HepG2 (cell line): Measurements from ENCODE around the gene CDC14B. TPM values are rescaled to one million over a fixed set of nuclear protein-coding genes. Genes with fewer than 3 reads are reported as not detected.
A peak's percentile ranks its signal among the peaks of the same experiment; 100 is the strongest.

Source experiments
- BCL6 ChIP-seq: IDR thresholded peaks from 2 replicates; pipeline ENCODE4 v1.6.1; 2016; ENCODE audit warnings: missing genetic modification reagents, missing compliant biosample characterization
- ESRRA ChIP-seq: sonication (generic); formaldehyde crosslinking; IDR thresholded peaks from 2 replicates; pipeline ENCODE4 v1.5.1; 2020; ENCODE audit warnings: mild to moderate bottlenecking, low read depth, missing genetic modification reagents
- FOXA1 ChIP-seq, 2 experiments: fragments of 450-650 bp in 1 of 2; sonication (generic) in 1 of 2; formaldehyde crosslinking in 1 of 2; IDR thresholded peaks; 2 replicates each; pipeline versions ENCODE4 v1.4.0 to v1.6.1; 2016 to 2020; ENCODE audit warnings: missing genetic modification reagents in 1 of 2
- GTF2F1 ChIP-seq: fragments of 150-350 bp; IDR thresholded peaks from 2 replicates; pipeline ENCODE4 v1.6.1; 2014; ENCODE audit warnings: low read length
- MAFF ChIP-seq: IDR thresholded peaks from 2 replicates; pipeline ENCODE4 v1.6.1; 2011; ENCODE audit warnings: low read depth, low read length, improper control_type of control experiment
- NCOR1 ChIP-seq: fragments of 200-600 bp; sonication (generic); IDR thresholded peaks from 2 replicates; pipeline ENCODE4 v1.7.0; 2017; ENCODE audit warnings: antibody characterized with exemption, low read length, borderline replicate concordance
- NFE2L2 ChIP-seq: fragments of 150-350 bp; IDR thresholded peaks from 2 replicates; pipeline ENCODE4 v1.6.1; 2014; ENCODE audit warnings: low read length
- NR1H2 ChIP-seq: sonication (generic); formaldehyde crosslinking; IDR thresholded peaks from 2 replicates; pipeline ENCODE4 v1.8.1; 2022; ENCODE audit warnings: low read depth, missing genetic modification reagents, borderline replicate concordance
- PHF8 ChIP-seq: sonication (generic); formaldehyde crosslinking; IDR thresholded peaks from 2 replicates; pipeline ENCODE4 v1.5.0; 2020; ENCODE audit warnings: missing genetic modification reagents
- RBM22 ChIP-seq: fragments of 200-400 bp; formaldehyde crosslinking; optimal IDR thresholded peaks from 2 replicates; pipeline ENCODE3; 2017; ENCODE audit warnings: mild to moderate bottlenecking, low read length, moderate library complexity
- RXRA ChIP-seq: sonication (generic); formaldehyde crosslinking; IDR thresholded peaks from 2 replicates; pipeline ENCODE4 v1.5.1; 2020; ENCODE audit warnings: missing genetic modification reagents
- TFDP2 ChIP-seq: sonication (generic); formaldehyde crosslinking; IDR thresholded peaks from 2 replicates; pipeline ENCODE4 v1.4.0; 2020; ENCODE audit warnings: missing genetic modification reagents
- ZMYM4 ChIP-seq: sonication (generic); formaldehyde crosslinking; IDR thresholded peaks from 2 replicates; pipeline ENCODE4 v1.8.1; 2023; ENCODE audit warnings: mild to moderate bottlenecking, missing genetic modification reagents
- ZNF136 ChIP-seq: sonication (generic); formaldehyde crosslinking; IDR thresholded peaks from 2 replicates; pipeline ENCODE4 v1.8.1; 2022; ENCODE audit warnings: low read depth, mild to moderate bottlenecking, moderate library complexity, missing genetic modification reagents
- ZNF281 ChIP-seq: sonication (generic); formaldehyde crosslinking; IDR thresholded peaks from 2 replicates; pipeline ENCODE4 v1.4.0; 2020; ENCODE audit warnings: missing genetic modification reagents, borderline replicate concordance
- ZNF30 ChIP-seq: sonication (generic); formaldehyde crosslinking; IDR thresholded peaks from 2 replicates; pipeline ENCODE4 v1.5.0; 2020; ENCODE audit warnings: mild to moderate bottlenecking, missing genetic modification reagents
- ZNF350 ChIP-seq: sonication (generic); formaldehyde crosslinking; IDR thresholded peaks from 2 replicates; pipeline ENCODE4 v1.4.0; 2020; ENCODE audit warnings: mild to moderate bottlenecking, low read depth, missing genetic modification reagents, borderline replicate concordance
- polyA plus RNA-seq, 8 experiments: library from polyadenylated mRNA; depleted of rRNA in 3 of 8; stranded (reverse) in 7 of 8; unstranded in 1 of 8; fragments of >200 nt; fragmentation: Illumina TruSeq in 4 of 8; extraction: Trizol in 4 of 8; gene quantifications; 2 replicates each; pipeline versions ENCODE4 v1.2.1 to v1.2.3, GENCODE V29; 2011 to 2016; ENCODE audit warnings: low read depth in 4 of 8, missing spikeins in 1 of 8, mixed read lengths in 1 of 8; ENCODE audit not compliant: insufficient read depth in 1 of 8
- total RNA-seq, 5 experiments: library from RNA; depleted of rRNA; stranded (reverse); fragments of >200 nt; fragmentation: Illumina TruSeq; extraction: Trizol; gene quantifications; 2 replicates each; pipeline ENCODE4 v1.2.3, GENCODE V29; 2016; ENCODE audit warnings: low read depth in 1 of 5
- TF ChIP-seq, protein P1 (sequence below): sonication (generic); formaldehyde crosslinking; IDR thresholded peaks from 2 replicates; pipeline ENCODE4 v1.4.0; 2020; ENCODE audit warnings: missing genetic modification reagents, mild to moderate bottlenecking, borderline replicate concordance
- TF ChIP-seq, protein P2 (sequence below): sonication (generic); formaldehyde crosslinking; IDR thresholded peaks from 2 replicates; pipeline ENCODE4 v1.4.0; 2020; ENCODE audit warnings: missing genetic modification reagents

The CDC14B gene
- total and polyA plus RNA-seq, 2 of the 13 experiments (the other 11 are each of a cell fraction or from before 2014, with no cell fraction given) = 25.8 to 33.3 TPM

DNA sequence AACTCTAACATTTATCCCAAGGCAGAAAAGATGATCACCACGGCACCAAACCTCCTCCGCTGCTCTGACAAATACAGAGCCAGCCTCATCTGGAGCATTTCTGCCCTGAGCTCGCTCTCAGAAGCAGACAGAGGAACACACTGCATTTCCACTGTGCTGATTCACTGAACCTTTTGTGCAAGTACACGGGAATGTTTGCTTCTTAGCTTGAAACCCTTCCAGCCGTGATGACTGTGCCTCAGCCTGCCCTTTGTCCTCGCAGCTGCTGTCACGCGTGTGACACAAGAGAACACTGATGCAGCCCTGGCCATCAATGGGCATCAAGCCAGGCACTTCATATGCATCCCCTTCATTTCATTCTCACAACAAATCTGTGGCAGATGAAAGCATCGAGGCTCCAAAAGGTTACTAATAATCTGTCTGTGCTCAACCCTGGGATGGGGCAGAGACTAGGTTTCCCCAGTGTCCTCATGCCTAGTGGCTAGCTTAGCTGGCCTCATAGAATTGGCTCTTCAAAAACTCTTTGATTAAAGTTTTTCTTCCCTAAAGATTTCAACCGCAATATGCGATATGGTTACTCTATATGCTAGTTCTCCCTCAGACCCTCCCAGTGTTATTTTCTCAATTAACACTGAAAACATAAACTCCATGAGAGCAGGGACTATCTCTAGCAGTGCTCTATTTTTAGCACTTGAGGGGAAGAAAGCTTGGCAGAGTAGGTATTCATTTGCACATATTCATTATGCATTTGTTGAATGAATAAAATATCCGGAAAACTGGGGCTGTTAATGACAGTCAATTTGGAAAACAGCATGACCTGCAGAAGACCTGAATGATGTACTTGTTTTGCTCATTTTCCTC is 7.3 kb downstream of the CDC14B start (continued):
- TF ChIP-seq, protein P1, sequence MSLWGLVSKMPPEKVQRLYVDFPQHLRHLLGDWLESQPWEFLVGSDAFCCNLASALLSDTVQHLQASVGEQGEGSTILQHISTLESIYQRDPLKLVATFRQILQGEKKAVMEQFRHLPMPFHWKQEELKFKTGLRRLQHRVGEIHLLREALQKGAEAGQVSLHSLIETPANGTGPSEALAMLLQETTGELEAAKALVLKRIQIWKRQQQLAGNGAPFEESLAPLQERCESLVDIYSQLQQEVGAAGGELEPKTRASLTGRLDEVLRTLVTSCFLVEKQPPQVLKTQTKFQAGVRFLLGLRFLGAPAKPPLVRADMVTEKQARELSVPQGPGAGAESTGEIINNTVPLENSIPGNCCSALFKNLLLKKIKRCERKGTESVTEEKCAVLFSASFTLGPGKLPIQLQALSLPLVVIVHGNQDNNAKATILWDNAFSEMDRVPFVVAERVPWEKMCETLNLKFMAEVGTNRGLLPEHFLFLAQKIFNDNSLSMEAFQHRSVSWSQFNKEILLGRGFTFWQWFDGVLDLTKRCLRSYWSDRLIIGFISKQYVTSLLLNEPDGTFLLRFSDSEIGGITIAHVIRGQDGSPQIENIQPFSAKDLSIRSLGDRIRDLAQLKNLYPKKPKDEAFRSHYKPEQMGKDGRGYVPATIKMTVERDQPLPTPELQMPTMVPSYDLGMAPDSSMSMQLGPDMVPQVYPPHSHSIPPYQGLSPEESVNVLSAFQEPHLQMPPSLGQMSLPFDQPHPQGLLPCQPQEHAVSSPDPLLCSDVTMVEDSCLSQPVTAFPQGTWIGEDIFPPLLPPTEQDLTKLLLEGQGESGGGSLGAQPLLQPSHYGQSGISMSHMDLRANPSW (CRISPR knock-in tag) = no peak
- TF ChIP-seq ZNF30 (CRISPR knock-in tag) (no peak), ZMYM4 (peak; percentile 25; the same call in 1 of the 2 replicates), GTF2F1 (no peak), TFDP2 (CRISPR knock-in tag) (no peak), ZNF281 (peak; percentile 51; the same call in 1 of the 2 replicates), NFE2L2 (peak; percentile 59), RBM22 (no peak), FOXA1 (IDR thresholded peaks at IDR 0.05) (no peak), FOXA1 (CRISPR knock-in tag; IDR thresholded peaks at IDR 0.05) (0 out of 2 replicates have a peak, but pooled peaks have one; percentile 28), MAFF (peak; percentile 51; the same call in 1 of the 2 replicates), ESRRA (CRISPR knock-in tag) (no peak), ZNF350 (CRISPR knock-in tag) (no peak; the same call in 1 of the 2 replicates), BCL6 (CRISPR knock-in tag) (peak; percentile 57), NR1H2 (CRISPR knock-in tag) (no peak), NCOR1 (no peak; the same call in 1 of the 2 replicates), ZNF136 (CRISPR knock-in tag) (no peak), PHF8 (CRISPR knock-in tag) (no peak), RXRA (peak; percentile 77; the same call in 1 of the 2 replicates)
- TF ChIP-seq, protein P2, sequence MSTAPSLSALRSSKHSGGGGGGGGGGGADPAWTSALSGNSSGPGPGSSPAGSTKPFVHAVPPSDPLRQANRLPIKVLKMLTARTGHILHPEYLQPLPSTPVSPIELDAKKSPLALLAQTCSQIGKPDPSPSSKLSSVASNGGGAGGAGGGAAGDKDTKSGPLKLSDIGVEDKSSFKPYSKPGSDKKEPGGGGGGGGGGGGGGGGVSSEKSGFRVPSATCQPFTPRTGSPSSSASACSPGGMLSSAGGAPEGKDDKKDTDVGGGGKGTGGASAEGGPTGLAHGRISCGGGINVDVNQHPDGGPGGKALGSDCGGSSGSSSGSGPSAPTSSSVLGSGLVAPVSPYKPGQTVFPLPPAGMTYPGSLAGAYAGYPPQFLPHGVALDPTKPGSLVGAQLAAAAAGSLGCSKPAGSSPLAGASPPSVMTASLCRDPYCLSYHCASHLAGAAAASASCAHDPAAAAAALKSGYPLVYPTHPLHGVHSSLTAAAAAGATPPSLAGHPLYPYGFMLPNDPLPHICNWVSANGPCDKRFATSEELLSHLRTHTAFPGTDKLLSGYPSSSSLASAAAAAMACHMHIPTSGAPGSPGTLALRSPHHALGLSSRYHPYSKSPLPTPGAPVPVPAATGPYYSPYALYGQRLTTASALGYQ (CRISPR knock-in tag) = no peak
